Femur (tissue), 1 donor: ENCODE results near the gene USP17L17.
"Not testable (repeated sequence)": the region's sequence is repeated elsewhere in the genome, so short reads cannot be mapped to it uniquely, and the experiment has no call there.

Experiments
- DNase-seq: peaks from one replicate; pipeline ENCODE4 v3.0.0-alpha.2; 2017

The USP17L17 gene

GRCh38 chr4:9243579-9243978, at the start of gene USP17L17:
Gene USP17L17 (plus strand): TSS chr4:9243879. CDS start chr4:9243879, 0 bp downstream.
- not testable (repeated sequence) for DNase-seq

GRCh38 chr4:9210357-9210756, 33.3 kb upstream of the USP17L17 start, which contains the start of gene USP17L10:
Gene USP17L10 (plus strand): TSS chr4:9210657. CDS start chr4:9210657, 0 bp downstream.
- DNase-seq, result not testable (repeated sequence)

GRCh38 chr4:9214701-9215100, 29.0 kb upstream of the USP17L17 start:
- not testable (repeated sequence) for DNase-seq

- DNase-seq, result not testable (repeated sequence)
Measured at GRCh38 chr4:9215105-9215504, 28.6 kb upstream of the USP17L17 start, which contains the start of gene USP17L11. Gene USP17L11 (plus strand): TSS chr4:9215405. CDS start chr4:9215405, 0 bp downstream.

- DNase-seq, result not testable (repeated sequence)
Measured at GRCh38 chr4:9219852-9220251, 23.8 kb upstream of the USP17L17 start, which contains the start of gene USP17L12. Gene USP17L12 (plus strand): TSS chr4:9220152. CDS start chr4:9220152, 0 bp downstream.

GRCh38 chr4:9224596-9224995, 19.1 kb upstream of the USP17L17 start, which contains the start of gene USP17L13:
Gene USP17L13 (plus strand): TSS chr4:9224896. CDS start chr4:9224896, 0 bp downstream.
- not testable (repeated sequence) for DNase-seq

GRCh38 chr4:9230249-9230648, 13.4 kb upstream of the USP17L17 start:
- not testable (repeated sequence) for DNase-seq

- DNase-seq, result not testable (repeated sequence)
Measured at GRCh38 chr4:9234085-9234484, 9.6 kb upstream of the USP17L17 start, which contains the start of gene USP17L15. Gene USP17L15 (plus strand): TSS chr4:9234385. CDS start chr4:9234385, 0 bp downstream.

- not testable (repeated sequence) for DNase-seq
Measured at GRCh38 chr4:9238461-9238860, 5.2 kb upstream of the USP17L17 start.

- DNase-seq, result not testable (repeated sequence)
Measured at GRCh38 chr4:9247953-9248680, 4.4 kb downstream of the USP17L17 start, which contains the start of gene USP17L18. Gene USP17L18 (plus strand): TSS chr4:9248630. CDS start chr4:9248630, 0 bp downstream.

- DNase-seq, result not testable (repeated sequence)
Measured at GRCh38 chr4:9253078-9253477, 9.4 kb downstream of the USP17L17 start, which contains the start of gene USP17L19. Gene USP17L19 (plus strand): TSS chr4:9253378. CDS start chr4:9253378, 0 bp downstream.

GRCh38 chr4:9257824-9258223, 14.1 kb downstream of the USP17L17 start, which contains the start of gene USP17L20:
Gene USP17L20 (plus strand): TSS chr4:9258124. CDS start chr4:9258124, 0 bp downstream.
- DNase-seq, result not testable (repeated sequence)

- DNase-seq, result not testable (repeated sequence)
Measured at GRCh38 chr4:9262572-9262971, 18.9 kb downstream of the USP17L17 start, which contains the start of gene USP17L21. Gene USP17L21 (plus strand): TSS chr4:9262872. CDS start chr4:9262872, 0 bp downstream.

GRCh38 chr4:9267319-9267718, 23.6 kb downstream of the USP17L17 start, which contains the start of gene USP17L22:
Gene USP17L22 (plus strand): TSS chr4:9267619. CDS start chr4:9267619, 0 bp downstream.
- DNase-seq, result not testable (repeated sequence)

GRCh38 chr4:9271719-9272118, 28.0 kb downstream of the USP17L17 start:
- DNase-seq, result not testable (repeated sequence)
